GM18861 (cell line): Measurements from ENCODE around the gene TRIM63.

Source experiments
- ATAC-seq: cut with Tn5 transposase; IDR thresholded peaks from one replicate; pipeline ENCODE4 v1.9.1; 2021; ENCODE audit not compliant: unreplicated experiment

TRIM63 gene

GRCh38 chr1:26058052-26058595 lies 9.3 kb downstream of the TRIM63 start:
- no peak for ATAC-seq

GRCh38 chr1:26057189-26057588 lies 10.2 kb downstream of the TRIM63 start:
- no peak for ATAC-seq

GRCh38 chr1:26055041-26055440 lies 12.4 kb downstream of the TRIM63 start:
- ATAC-seq, result no peak

- no peak for ATAC-seq
These were observed 13.5 kb downstream of the TRIM63 start for GRCh38 chr1:26053718-26054560.

GRCh38 chr1:26050248-26050640 lies 17.2 kb downstream of the TRIM63 start:
- ATAC-seq, result no peak

- no peak for ATAC-seq
These were observed 17.7 kb downstream of the TRIM63 start for GRCh38 chr1:26049531-26050247.

- no peak for ATAC-seq
These were observed 20.1 kb downstream of the TRIM63 start for GRCh38 chr1:26047278-26047874.

GRCh38 chr1:26046246-26047095 lies 21.0 kb downstream of the TRIM63 start:
- ATAC-seq, result no peak

- ATAC-seq, result no peak
These were observed 21.6 kb downstream of the TRIM63 start, which contains the start of gene SLC30A2 for GRCh38 chr1:26045722-26046245. SLC30A2 (minus strand) TSS chr1:26046118; CDS start chr1:26045896, 222 bp downstream.

- no peak for ATAC-seq
These were observed 22.3 kb downstream of the TRIM63 start for GRCh38 chr1:26044971-26045721.

- no peak for ATAC-seq
These were observed 23.0 kb downstream of the TRIM63 start for GRCh38 chr1:26044414-26044813.

- ATAC-seq, result no peak
These were observed 23.7 kb downstream of the TRIM63 start for GRCh38 chr1:26043765-26044164.

GRCh38 chr1:26041978-26042377 lies 25.5 kb downstream of the TRIM63 start:
- no peak for ATAC-seq

GRCh38 chr1:26041401-26041800 lies 26.0 kb downstream of the TRIM63 start:
- no peak for ATAC-seq

- no peak for ATAC-seq
These were observed 28.5 kb downstream of the TRIM63 start for GRCh38 chr1:26038904-26039303.

GRCh38 chr1:26038477-26038876 lies 29.0 kb downstream of the TRIM63 start:
- no peak for ATAC-seq

GRCh38 chr1:26037904-26038303 lies 29.5 kb downstream of the TRIM63 start:
- no peak for ATAC-seq

- no peak for ATAC-seq
These were observed 30.6 kb downstream of the TRIM63 start for GRCh38 chr1:26036756-26037281.
